AG10803 (cell line): ENCODE data around the gene COL20A1.
"Not testable (repeated sequence)": the region's sequence is repeated elsewhere in the genome, so short reads cannot be mapped to it uniquely, and the experiment has no call there.

ENCODE experiments used
- DNase-seq: peaks from one replicate; pipeline ENCODE4 v3.0.0; 2010; ENCODE audit warnings: low read depth
- H3K4me3 ChIP-seq: 2 replicates; pipeline ENCODE4 v1.5.1; 2011; ENCODE audit warnings: mild to moderate bottlenecking, low read length, control low read depth
- TF ChIP-seq, protein P1 (sequence below): conservative IDR thresholded peaks from 2 replicates; pipeline ENCODE4 v1.5.1; 2011; ENCODE audit warnings: mild to moderate bottlenecking, low read length, control low read depth, inconsistent platforms

COL20A1 gene

DNA sequence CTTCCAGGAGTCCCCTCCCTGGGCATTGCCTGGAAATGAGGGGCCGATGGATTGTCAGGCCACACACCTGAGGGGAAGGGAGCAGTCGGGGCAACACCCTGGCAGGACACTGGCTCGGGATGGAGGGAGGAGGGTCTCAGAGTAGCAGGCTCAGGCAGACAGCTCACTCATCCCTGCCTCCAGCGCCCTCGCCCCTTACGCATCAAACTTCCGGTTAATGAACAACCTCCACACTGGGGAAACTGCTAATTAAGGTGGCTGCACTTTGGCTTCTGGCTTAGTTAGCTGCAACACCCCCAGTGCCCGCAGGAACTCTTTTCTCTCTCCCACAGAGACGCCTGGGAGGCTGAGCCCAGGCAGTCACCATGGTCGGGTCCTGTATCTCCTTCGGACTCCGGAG is 81.5 kb downstream of the COL20A1 start:
- H3K4me3 ChIP-seq: no peak overlapping the region
- TF ChIP-seq, protein P1, sequence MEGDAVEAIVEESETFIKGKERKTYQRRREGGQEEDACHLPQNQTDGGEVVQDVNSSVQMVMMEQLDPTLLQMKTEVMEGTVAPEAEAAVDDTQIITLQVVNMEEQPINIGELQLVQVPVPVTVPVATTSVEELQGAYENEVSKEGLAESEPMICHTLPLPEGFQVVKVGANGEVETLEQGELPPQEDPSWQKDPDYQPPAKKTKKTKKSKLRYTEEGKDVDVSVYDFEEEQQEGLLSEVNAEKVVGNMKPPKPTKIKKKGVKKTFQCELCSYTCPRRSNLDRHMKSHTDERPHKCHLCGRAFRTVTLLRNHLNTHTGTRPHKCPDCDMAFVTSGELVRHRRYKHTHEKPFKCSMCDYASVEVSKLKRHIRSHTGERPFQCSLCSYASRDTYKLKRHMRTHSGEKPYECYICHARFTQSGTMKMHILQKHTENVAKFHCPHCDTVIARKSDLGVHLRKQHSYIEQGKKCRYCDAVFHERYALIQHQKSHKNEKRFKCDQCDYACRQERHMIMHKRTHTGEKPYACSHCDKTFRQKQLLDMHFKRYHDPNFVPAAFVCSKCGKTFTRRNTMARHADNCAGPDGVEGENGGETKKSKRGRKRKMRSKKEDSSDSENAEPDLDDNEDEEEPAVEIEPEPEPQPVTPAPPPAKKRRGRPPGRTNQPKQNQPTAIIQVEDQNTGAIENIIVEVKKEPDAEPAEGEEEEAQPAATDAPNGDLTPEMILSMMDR: no peak
- DNase-seq: no peak

DNA sequence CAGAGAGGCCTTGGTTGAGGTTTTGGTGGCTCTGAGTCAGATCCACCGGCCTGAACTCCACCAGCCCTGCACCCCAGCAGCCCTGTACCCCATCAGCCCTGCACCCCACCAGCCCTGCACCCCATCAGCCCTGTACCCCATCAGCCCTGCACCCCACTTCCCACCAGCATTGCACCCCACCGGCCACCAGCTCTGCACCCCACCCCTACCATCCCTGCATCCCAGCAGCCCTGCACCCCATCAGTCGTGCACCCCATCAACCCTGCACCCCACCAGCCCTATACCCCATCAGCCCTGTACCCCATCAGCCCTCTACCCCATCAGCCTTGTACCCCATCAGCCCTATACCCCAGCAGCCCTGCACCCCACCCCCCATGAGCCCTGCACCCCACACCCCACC is 82.5 kb downstream of the COL20A1 start:
- DNase-seq: no peak

DNA sequence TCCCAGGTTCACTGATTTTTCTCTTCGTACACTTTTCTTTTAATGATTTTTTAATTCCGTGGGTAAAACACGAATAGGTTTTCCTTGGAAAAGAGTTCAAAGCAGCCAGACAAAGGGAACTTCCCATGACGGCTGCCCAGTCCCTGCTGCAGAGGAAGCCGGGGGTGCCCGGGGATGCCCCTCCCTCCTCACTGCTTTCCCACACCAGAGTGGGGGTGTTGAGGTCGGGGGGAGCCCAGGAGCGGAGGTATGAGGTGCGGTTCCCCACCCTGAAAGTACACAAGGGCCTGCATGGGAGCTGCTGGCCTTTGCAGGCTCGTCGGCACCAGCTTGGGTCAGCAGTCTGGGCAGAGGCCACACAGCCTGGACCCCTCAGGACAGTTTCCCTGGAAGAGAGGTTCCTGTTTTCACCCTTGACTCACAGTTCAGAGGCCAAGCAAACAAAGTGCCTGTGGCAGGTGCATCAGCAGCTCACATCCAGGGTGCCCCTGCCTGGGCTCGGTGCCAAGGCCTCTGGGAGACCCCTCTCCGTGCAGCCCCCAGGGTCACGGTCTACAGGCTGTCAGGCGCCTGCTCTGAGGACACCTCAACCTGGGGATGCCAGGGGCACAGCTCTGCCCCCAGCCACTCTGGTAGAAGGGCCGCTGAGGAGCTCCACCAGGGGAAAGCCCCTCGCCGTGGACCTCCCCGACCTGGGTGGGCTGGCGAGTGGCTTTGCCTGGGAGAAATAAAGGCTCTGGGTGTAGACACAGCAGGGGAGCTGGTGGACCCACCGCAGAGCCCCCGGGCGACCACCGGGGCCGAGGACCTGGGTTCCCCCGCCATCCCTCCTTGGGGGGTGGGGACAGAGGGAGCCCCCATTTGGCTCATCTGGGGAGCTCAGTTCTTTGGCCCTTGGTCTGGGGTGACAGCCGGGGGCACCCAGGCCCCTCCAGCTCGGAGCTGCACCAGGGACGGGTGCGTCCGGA is 83.6 kb downstream of the COL20A1 start:
- TF ChIP-seq, protein P1: no peak
- no peak for DNase-seq
- no peak overlapping the region for H3K4me3 ChIP-seq

More for the DNA sequence above, 82.5 kb downstream of the COL20A1 start:
- TF ChIP-seq, protein P1: no peak
- H3K4me3 ChIP-seq: no peak overlapping the region

DNA sequence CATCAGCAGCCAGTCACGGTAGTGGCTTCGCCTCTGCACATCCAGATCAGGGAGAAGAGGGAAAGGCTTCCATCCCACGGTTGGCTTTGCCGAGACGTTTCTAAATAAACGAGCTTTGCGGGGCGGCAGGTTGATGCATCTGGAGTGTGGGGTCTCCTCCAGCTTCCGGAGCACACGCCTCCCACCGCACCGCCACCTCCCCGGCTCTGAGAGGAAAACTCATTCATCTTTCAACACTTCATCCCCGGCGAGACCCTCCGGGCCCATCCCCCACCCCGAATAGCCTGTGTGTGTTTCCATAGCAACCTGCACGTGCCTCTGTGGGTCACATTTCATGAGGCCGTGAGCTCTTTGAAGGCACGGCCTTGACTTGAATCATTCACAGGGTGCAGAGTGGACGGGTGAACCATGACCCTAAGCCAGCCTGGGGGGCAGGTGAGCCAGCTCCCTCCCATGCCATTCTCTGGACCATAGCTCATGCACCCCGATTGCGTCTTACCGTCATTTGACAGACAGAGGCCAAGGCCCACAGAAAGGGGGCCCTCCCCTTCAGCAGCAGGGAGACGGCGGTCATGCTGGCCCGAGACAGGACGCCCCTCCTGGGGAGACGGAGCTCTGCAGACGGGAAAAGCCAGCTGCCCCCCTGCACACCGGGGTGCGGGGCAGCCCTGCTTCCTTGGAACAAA is 84.4 kb downstream of the COL20A1 start:
- DNase-seq: no peak
- TF ChIP-seq, protein P1: no peak
- H3K4me3 ChIP-seq: no peak overlapping the region

DNA sequence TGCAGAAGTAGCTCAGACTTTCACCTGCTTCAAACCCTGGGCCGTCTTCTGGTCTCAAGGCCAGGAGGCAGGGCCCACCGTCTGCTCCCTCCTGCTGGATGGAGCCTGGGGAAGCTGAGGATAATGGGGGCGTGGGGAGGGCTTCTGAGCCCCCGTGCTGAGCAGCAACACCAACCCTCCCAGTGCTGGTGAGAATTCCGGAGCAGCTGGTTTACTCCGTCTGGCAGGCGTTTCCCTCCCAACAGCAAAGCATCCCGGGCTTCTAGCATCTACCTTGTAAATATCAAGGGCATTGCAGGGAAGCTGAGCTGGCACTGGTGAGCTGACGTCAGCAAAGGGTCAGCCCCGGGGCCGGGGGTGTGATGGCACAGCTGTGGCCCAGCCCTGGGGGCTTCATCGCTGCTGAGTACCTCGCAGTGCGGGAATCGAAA is 85.0 kb downstream of the COL20A1 start:
- DNase-seq: no peak
- TF ChIP-seq, protein P1: no peak

DNA sequence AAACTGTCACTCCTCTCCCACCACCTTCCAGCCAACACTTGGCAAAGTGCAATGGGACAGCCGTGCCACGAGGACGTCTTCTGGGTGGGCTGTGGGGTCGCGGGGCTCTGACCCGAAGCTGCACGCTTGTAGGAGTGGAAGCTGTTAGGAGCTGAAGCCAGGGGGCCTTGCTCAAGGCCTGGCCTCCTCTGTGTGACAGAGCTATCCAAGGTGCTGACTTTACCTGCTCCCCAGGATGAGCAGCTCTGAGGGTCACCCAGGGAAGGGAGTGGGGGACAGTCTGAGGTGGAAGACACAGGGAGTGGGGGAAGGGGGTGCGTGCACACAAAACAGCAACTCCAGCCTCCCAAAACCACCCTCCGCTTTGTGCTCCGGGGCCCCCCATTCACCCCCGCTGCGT is 85.6 kb downstream of the COL20A1 start:
- TF ChIP-seq, protein P1: no peak
- no peak for DNase-seq
- H3K4me3 ChIP-seq: no peak overlapping the region

More for the DNA sequence above, 85.0 kb downstream of the COL20A1 start:
- H3K4me3 ChIP-seq: no peak overlapping the region

DNA sequence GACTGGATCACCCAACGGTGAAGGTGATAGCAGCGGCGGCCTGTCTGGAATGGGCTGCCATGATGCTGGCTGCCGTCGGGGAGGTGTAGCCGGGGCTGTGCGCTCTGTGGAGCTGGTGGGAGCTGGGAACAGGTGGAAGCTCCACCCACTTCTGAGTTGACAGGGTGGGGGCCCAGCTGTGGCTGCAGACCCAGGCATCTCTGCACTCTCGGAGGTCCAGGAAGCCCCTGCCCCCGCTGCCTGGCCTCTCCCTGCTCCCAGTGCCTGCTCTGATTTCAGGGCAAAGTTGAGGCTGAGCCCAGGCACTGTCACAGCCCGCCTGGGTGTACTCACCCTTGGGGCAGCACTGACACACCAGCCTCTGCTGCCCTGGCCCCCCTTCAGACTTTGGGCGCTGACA is 86.3 kb downstream of the COL20A1 start:
- H3K4me3 ChIP-seq: no peak overlapping the region
- no peak for DNase-seq
- TF ChIP-seq, protein P1: no peak

DNA sequence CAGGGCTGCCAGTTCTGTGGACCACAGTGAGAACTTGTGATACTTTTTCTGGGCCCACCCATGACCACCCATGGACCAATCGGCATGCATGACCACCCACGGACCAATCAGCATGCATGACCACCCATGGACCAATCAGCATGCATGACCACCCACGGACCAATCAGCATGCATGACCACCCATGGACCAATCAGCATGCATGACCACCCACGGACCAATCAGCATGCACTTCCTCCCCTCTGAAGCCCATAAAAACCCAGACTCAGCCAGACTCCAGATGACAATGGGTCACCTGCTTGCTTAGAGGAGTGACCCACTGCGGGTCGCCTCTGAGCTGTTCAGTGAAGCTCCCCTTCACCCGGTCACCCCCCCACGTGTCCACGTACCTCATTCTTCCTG is 86.9 kb downstream of the COL20A1 start:
- H3K4me3 ChIP-seq, DNase-seq: not testable (repeated sequence)
